Stimulated activated CD8-positive, alpha-beta memory T cell treated with anti-CD3 and anti-CD28 coated beads, Interleukin-15, amount 100 ng/mL, for 24 hours (primary cell): Measurements from ENCODE around the gene WDR88.
"Not testable (repeated sequence)": the region's sequence is repeated elsewhere in the genome, so short reads cannot be mapped to it uniquely, and the experiment has no call there.

Experiments used
- DNase-seq: peaks from one replicate; pipeline ENCODE4 v3.0.0-alpha.2; 2020; ENCODE audit warnings: low read depth

The WDR88 gene

GRCh38 chr19:33171222-33171795, 39.4 kb downstream of the WDR88 start:
- no peak for DNase-seq

- DNase-seq = no peak
Observed at GRCh38 chr19:33171916-33172359, 40.0 kb downstream of the WDR88 start.

GRCh38 chr19:33174186-33174585, 42.3 kb downstream of the WDR88 start:
- no peak for DNase-seq

GRCh38 chr19:33175156-33175782, 43.4 kb downstream of the WDR88 start:
- DNase-seq = no peak

GRCh38 chr19:33175886-33176669, 44.2 kb downstream of the WDR88 start:
- DNase-seq = no peak

- DNase-seq = peak; percentile 92
Observed at GRCh38 chr19:33176670-33177416, 44.9 kb downstream of the WDR88 start.

- DNase-seq = no peak
Observed at GRCh38 chr19:33177417-33177979, 45.6 kb downstream of the WDR88 start.

GRCh38 chr19:33186431-33187182, 54.7 kb downstream of the WDR88 start:
- no peak for DNase-seq

- DNase-seq = no peak
Observed at GRCh38 chr19:33187183-33187540, 55.2 kb downstream of the WDR88 start.

- DNase-seq = no peak
Observed at GRCh38 chr19:33189453-33189852, 57.5 kb downstream of the WDR88 start.

GRCh38 chr19:33191092-33191491, 59.2 kb downstream of the WDR88 start:
- not testable (repeated sequence) for DNase-seq

GRCh38 chr19:33191501-33191900, 59.6 kb downstream of the WDR88 start:
- DNase-seq = no peak

GRCh38 chr19:33192010-33192409, 60.1 kb downstream of the WDR88 start:
- no peak for DNase-seq

GRCh38 chr19:33193269-33193864, 61.5 kb downstream of the WDR88 start:
- DNase-seq = no peak

- no peak for DNase-seq
Observed at GRCh38 chr19:33193865-33194362, 62.0 kb downstream of the WDR88 start, which contains the start of gene LRP3. TSS of gene LRP3 (plus strand) at chr19:33194330. CDS start at chr19:33194786, 456 bp downstream.

- DNase-seq = no peak
Observed at GRCh38 chr19:33194532-33194885, 62.6 kb downstream of the WDR88 start.

GRCh38 chr19:33194886-33195644, 63.2 kb downstream of the WDR88 start:
- no peak for DNase-seq

- no peak for DNase-seq
Observed at GRCh38 chr19:33195645-33196347, 63.9 kb downstream of the WDR88 start.

- DNase-seq = no peak
Observed at GRCh38 chr19:33196446-33197193, 64.7 kb downstream of the WDR88 start.
